Endothelial cell of umbilical vein (primary cell): Measurements from ENCODE around the gene ARHGEF6.

Experiments
- POLR2A ChIP-seq: IDR thresholded peaks from 2 replicates; pipeline ENCODE4 v1.6.1; 2012; ENCODE audit warnings: low read depth, mild to moderate bottlenecking, control low read depth, low read length
- POLR2AphosphoS5 ChIP-seq: IDR thresholded peaks from 2 replicates; pipeline ENCODE4 v1.6.1; 2012; ENCODE audit warnings: low read depth, mild to moderate bottlenecking, control low read depth, low read length, moderate library complexity; ENCODE audit not compliant: insufficient read depth
- TF ChIP-seq, protein P1 (sequence below), 2 donors: IDR thresholded peaks; 1 replicate in 1 of 2; 2 replicates in 1 of 2; pipeline ENCODE4 v1.5.1; 2011; ENCODE audit warnings: low read length in 2 of 2, mild to moderate bottlenecking in 2 of 2, moderate library complexity in 2 of 2, control low read depth in 1 of 2, inconsistent platforms in 1 of 2, low read depth in 1 of 2; ENCODE audit not compliant: insufficient read depth in 1 of 2; ENCODE audit errors: extremely low read depth in 1 of 2

- TF ChIP-seq, protein P1, sequence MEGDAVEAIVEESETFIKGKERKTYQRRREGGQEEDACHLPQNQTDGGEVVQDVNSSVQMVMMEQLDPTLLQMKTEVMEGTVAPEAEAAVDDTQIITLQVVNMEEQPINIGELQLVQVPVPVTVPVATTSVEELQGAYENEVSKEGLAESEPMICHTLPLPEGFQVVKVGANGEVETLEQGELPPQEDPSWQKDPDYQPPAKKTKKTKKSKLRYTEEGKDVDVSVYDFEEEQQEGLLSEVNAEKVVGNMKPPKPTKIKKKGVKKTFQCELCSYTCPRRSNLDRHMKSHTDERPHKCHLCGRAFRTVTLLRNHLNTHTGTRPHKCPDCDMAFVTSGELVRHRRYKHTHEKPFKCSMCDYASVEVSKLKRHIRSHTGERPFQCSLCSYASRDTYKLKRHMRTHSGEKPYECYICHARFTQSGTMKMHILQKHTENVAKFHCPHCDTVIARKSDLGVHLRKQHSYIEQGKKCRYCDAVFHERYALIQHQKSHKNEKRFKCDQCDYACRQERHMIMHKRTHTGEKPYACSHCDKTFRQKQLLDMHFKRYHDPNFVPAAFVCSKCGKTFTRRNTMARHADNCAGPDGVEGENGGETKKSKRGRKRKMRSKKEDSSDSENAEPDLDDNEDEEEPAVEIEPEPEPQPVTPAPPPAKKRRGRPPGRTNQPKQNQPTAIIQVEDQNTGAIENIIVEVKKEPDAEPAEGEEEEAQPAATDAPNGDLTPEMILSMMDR (IDR thresholded peaks at IDR 0.05; ENCODE audit: extremely low read depth in 1 of 2, insufficient read depth in 1 of 2, low read depth in 1 of 2, low read length in 2 of 2) = no peak
- TF ChIP-seq POLR2AphosphoS5 = no peak
- no peak for TF ChIP-seq POLR2A
These were observed 124.3 kb downstream of the ARHGEF6 start for GRCh38 chrX:136656361-136656964.
